Measurements from ENCODE around the gene TMCO2.

Gene TMCO2

DNA sequence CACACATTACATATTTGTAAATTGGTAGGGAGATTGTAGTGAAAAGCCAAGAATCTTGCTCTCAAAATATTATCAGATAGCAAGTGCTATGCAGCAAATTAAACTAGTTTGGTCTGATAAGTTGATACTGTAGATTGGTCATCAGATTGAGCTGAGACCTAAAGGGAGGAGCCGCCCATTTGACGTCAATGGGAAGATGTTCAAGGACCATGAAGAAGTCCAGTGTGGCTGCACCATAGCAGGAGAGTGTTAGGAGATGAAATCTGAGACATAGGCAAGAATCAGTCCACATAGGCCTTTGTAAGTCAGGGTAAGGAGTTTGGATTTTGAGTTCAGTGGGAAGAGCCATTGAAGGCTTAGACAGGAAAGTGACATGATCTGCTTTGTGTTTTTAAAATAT is 26.6 kb downstream of the TMCO2 start:
- H3K4me3 ChIP-seq (ENCODE audit: low read length), result no peak overlapping the region

DNA sequence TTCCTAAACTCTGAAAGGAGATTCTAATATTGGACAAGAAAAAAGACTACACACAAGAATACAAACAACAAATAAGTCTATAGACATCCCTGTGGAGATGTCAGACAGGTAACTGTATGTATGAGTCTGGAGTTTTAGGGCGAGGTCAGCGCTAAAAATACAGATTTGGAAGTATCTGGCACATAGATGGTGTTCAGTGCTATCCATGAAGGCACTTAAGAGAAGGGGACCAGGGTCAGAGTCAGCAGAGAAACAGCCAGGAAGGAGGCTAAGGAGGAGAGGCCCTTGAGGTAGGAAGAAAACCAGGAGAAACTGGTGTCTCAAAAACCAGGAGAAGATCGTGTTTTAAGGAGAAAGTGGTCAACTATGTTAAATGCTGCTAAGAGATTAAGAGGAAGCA is 28.4 kb downstream of the TMCO2 start:
- TF ChIP-seq, protein P1, sequence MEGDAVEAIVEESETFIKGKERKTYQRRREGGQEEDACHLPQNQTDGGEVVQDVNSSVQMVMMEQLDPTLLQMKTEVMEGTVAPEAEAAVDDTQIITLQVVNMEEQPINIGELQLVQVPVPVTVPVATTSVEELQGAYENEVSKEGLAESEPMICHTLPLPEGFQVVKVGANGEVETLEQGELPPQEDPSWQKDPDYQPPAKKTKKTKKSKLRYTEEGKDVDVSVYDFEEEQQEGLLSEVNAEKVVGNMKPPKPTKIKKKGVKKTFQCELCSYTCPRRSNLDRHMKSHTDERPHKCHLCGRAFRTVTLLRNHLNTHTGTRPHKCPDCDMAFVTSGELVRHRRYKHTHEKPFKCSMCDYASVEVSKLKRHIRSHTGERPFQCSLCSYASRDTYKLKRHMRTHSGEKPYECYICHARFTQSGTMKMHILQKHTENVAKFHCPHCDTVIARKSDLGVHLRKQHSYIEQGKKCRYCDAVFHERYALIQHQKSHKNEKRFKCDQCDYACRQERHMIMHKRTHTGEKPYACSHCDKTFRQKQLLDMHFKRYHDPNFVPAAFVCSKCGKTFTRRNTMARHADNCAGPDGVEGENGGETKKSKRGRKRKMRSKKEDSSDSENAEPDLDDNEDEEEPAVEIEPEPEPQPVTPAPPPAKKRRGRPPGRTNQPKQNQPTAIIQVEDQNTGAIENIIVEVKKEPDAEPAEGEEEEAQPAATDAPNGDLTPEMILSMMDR (conservative IDR thresholded peaks at IDR 0.05; ENCODE audit: low read depth, low read length), result no peak
- H3K4me3 ChIP-seq (ENCODE audit: low read length), result no peak overlapping the region
- no peak for DNase-seq (ENCODE audit: low read depth)

More for the DNA sequence above, 26.6 kb downstream of the TMCO2 start:
- no peak for DNase-seq (ENCODE audit: low read depth)
- TF ChIP-seq, protein P1 (conservative IDR thresholded peaks at IDR 0.05; ENCODE audit: low read depth, low read length), result no peak

DNA sequence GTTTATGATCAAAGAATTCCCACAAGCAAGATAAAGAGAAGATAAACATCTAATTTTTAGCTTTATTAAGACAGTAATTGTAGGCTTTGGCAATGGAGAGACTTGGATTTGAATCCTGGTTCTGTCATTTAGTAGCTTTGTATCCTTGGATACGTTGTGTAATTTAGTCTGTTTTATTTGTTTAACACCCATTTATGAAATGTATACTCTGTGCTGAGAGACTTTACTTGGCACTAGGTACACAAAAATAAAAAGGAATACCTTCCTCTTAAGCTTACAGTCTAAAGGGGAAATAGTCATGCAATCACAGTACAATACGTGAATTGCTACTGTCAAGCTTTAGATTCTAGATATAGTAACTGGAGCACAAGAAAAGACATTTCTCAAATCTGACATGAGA is 34.1 kb downstream of the TMCO2 start:
- no peak for DNase-seq (ENCODE audit: low read depth)
- TF ChIP-seq, protein P1 (conservative IDR thresholded peaks at IDR 0.05; ENCODE audit: low read depth, low read length), result no peak

DNA sequence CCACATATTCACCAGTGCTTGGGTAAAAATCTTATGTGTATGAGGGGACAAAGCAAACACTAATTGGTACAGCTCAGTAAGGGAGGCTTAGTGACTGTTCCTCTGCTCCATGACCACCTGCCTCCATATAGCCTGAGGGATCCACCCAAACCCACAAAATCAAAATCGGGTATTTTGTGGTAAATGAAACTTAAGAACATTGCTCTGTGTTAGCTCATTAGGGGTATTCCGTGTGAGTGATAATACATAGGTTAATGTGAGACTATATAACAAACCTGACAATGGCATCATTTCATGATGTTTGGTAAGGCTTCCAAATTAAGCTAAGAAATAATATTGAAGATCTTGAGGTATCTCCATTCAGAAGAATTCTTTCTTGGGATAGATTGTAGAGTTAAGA is 43.6 kb downstream of the TMCO2 start:
- no peak overlapping the region for H3K4me3 ChIP-seq (ENCODE audit: low read length)
- TF ChIP-seq, protein P1 (conservative IDR thresholded peaks at IDR 0.05; ENCODE audit: low read depth, low read length), result no peak
- DNase-seq (ENCODE audit: low read depth), result no peak

More for the DNA sequence above, 34.1 kb downstream of the TMCO2 start:
- no peak overlapping the region for H3K4me3 ChIP-seq (ENCODE audit: low read length)

DNA sequence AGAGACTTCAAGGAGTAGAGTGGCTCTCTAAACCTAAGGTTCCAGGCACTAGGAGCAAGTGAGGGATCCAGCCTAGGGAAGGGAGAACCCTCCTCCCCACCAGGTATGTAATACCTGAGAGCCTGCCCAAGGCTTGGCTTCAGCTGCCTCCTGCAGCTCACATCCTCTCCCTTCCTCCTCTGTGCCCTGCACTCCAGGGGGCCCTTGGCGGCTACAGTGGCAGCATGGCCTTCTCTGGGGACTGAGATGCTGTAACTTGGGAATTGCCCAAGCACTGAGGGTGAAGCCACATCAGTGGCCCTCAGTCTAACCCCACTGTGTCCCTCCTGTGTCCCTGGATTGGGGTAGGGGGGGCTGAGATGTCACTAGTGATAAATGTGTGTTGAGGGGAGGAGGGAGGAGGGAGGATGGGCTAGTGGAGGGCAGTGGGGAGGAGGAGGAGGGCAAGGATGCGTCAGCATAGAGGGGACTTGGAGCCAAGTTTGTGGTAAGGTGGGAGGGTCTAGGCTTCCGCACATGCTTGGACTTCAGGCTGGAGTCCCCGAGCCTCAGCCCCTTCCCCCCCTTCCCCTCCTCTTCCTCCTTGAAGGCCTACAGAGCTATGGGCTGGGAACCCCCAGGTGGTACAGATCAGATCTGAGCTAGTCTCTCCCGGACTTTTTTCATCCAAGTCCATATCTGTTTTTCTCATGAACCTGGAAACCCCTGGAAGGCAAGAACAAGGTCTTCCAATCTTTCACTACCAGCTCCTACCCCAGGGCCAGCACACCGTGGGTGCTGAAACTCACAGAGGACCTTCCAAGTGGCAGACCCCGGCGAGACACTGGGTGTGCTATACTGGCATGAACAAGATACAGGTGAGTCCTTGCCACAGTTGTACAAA is 51.9 kb downstream of the TMCO2 start:
- DNase-seq (ENCODE audit: low read depth), result no peak
- TF ChIP-seq, protein P1 (conservative IDR thresholded peaks at IDR 0.05; ENCODE audit: low read depth, low read length), result no peak
- H3K4me3 ChIP-seq (ENCODE audit: low read length), result no peak overlapping the region

DNA sequence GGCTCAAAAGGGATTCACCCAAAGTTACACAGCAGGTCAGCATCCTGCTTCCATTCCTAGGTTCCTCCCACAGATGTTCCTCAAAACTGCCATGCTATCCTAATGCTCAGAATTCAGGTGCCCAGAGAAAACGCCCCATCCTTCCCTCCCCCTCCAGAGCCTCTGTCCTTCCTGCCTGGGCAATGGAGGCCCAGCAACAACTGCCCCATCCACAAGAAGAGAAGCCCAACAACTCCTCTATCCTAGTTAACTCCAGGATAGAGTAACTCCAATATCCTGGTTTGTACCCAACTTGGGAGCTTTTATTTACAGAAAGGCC is 52.5 kb downstream of the TMCO2 start:
- no peak overlapping the region for H3K4me3 ChIP-seq (ENCODE audit: low read length)
- TF ChIP-seq, protein P1 (conservative IDR thresholded peaks at IDR 0.05; ENCODE audit: low read depth, low read length), result no peak
- no peak for DNase-seq (ENCODE audit: low read depth)

DNA sequence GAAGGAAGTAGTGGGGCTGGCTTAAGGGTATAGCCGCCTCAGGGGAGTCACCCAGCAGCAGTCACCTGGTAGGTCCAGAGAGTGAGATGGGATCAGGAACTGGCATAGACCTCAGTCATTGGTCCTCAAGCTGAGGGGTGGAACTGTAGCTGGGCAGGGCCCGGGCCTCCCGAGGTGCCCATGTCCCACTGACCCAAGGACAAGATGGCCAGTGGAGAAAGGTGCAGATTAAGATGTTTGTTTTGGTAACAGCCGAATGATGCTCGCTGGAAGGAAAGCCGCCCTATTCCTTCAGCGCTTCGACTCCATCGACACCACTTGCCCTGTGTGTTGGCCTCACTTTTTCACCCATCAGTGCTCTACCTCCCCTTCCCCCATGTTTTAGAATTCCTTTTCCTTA is 52.9 kb downstream of the TMCO2 start:
- TF ChIP-seq, protein P1 (conservative IDR thresholded peaks at IDR 0.05; ENCODE audit: low read depth, low read length), result no peak
- no peak overlapping the region for H3K4me3 ChIP-seq (ENCODE audit: low read length)

More for the DNA sequence above, 52.9 kb downstream of the TMCO2 start:
- no peak for DNase-seq (ENCODE audit: low read depth)

All from retinal pigment epithelial cell (primary cell).